HUES64 (cell line): ENCODE measurements around the gene STRA6.

Experiments used
- H3K27ac ChIP-seq: 2 replicates; pipeline ENCODE4 v1.7.0; 2013; ENCODE audit warnings: low read depth, low read length, inconsistent platforms
- H3K27me3 ChIP-seq: 2 replicates; pipeline ENCODE4 v1.6.1; 2013; ENCODE audit warnings: mild to moderate bottlenecking, low read length; ENCODE audit not compliant: insufficient read depth
- H3K36me3 ChIP-seq: 2 replicates; pipeline ENCODE4 v1.6.1; 2013; ENCODE audit warnings: mild to moderate bottlenecking, low read length; ENCODE audit not compliant: insufficient read depth
- H3K4me1 ChIP-seq: 2 replicates; pipeline ENCODE4 v1.6.1; 2013; ENCODE audit warnings: mild to moderate bottlenecking, low read length, moderate library complexity; ENCODE audit not compliant: insufficient read depth
- H3K4me3 ChIP-seq: 2 replicates; pipeline ENCODE4 v1.5.1; 2013; ENCODE audit warnings: mild to moderate bottlenecking, low read length, moderate library complexity
- H3K9ac ChIP-seq: 2 replicates; pipeline ENCODE4 v1.6.1; 2013; ENCODE audit warnings: mild to moderate bottlenecking, low read depth, low read length
- H3K9me3 ChIP-seq: 2 replicates; pipeline ENCODE4 v1.6.1; 2013; ENCODE audit warnings: low read depth, low read length; ENCODE audit not compliant: insufficient read depth
- WGBS: fragments of 150-250, 120-280 bp; methylation state at CpG from one replicate; pipeline ENCODE4 v1.1.7; 2013; ENCODE audit warnings: missing lambda C conversion rate; 5-methylcytosine and 5-hydroxymethylcytosine counted together

STRA6 gene

DNA sequence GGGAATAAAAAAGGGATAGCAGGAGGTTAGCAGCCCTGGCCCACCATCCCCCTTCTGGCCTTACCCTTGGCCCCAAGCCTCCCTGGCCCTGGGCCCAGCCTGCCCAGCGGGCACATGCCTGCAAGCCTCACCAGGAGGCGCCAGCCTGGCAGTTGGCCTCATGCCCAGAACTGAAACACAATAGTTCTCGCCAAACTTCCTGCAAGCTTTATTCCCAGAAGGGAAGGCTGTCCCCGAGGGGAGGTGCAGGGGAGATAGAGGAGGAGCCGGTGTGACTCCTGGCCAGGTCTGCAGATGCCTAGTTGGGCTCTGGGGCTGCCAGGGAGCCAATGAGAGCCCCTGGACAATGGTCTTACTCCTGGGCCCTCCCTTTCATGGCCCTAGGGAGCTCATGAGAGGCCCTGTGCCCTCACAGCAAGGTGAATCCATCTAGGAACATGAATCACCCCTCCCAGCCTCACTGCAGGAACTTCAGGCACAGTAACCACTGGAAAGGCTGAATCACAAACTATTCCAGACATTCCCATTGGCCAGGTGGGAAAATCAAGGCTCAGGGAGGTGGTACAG lies 37.5 kb upstream of the STRA6 start:
- Histone ChIP-seq H3K9ac (no peak overlapping the region), H3K27me3 (peaks cover 5% of the 10 kb centered on the region), H3K27ac (no peak overlapping the region), H3K4me3 (no peak overlapping the region), H3K9me3 (no peaks in the 10 kb centered on the region), H3K36me3 (no peaks in the 10 kb centered on the region), H3K4me1 (peaks cover 22% of the 10 kb centered on the region)
- 69% methylated on average over 5 of the region's 5 CpGs for WGBS

- no peaks in the 10 kb centered on the region; the same call in 1 of the 2 replicates for H3K27me3 ChIP-seq
- H3K27ac ChIP-seq: no peak overlapping the region
- no peak overlapping the region for H3K9ac ChIP-seq
- H3K9me3 ChIP-seq: no peaks in the 10 kb centered on the region
- peaks cover 18% of the 10 kb centered on the region; the same call in 1 of the 2 replicates for H3K4me1 ChIP-seq
- no peak overlapping the region for H3K4me3 ChIP-seq
- no peaks in the 10 kb centered on the region for H3K36me3 ChIP-seq
- WGBS: 52% methylated on average over 6 of the region's 6 CpGs
Measured at GRCh38 chr15:74239051-74239705, 36.6 kb upstream of the STRA6 start.

- WGBS: 90% methylated on average over 6 of the region's 6 CpGs
- no peak within 1 kb of the TSS for H3K9ac ChIP-seq
- no peaks in the 10 kb centered on the region for H3K36me3 ChIP-seq
- no peak within 1 kb of the TSS for H3K4me3 ChIP-seq
- H3K27me3 ChIP-seq: no peaks in the 10 kb centered on the region
- H3K27ac ChIP-seq: no peak within 1 kb of the TSS
- H3K4me1 ChIP-seq: peaks cover 21% of the 10 kb centered on the region; the same call in 1 of the 2 replicates
- no peaks in the 10 kb centered on the region for H3K9me3 ChIP-seq
Measured at GRCh38 chr15:74235962-74236361, 33.4 kb upstream of the STRA6 start, which contains the start of gene CCDC33. CCDC33 (plus strand) TSS chr15:74236326; CDS start chr15:74236720, 394 bp downstream.

GRCh38 chr15:74234598-74234875 lies 31.9 kb upstream of the STRA6 start:
- no peak overlapping the region for H3K9ac ChIP-seq
- H3K27me3 ChIP-seq: 0 out of 2 replicates have a peak, but pooled peaks cover 5% of the 10 kb centered on the region
- no peak overlapping the region for H3K27ac ChIP-seq
- WGBS: 89% methylated on average over 9 of the region's 9 CpGs
- H3K4me3 ChIP-seq: no peak overlapping the region
- H3K36me3 ChIP-seq: no peaks in the 10 kb centered on the region
- H3K4me1 ChIP-seq: peaks cover 21% of the 10 kb centered on the region; the same call in 1 of the 2 replicates
- no peaks in the 10 kb centered on the region for H3K9me3 ChIP-seq

DNA sequence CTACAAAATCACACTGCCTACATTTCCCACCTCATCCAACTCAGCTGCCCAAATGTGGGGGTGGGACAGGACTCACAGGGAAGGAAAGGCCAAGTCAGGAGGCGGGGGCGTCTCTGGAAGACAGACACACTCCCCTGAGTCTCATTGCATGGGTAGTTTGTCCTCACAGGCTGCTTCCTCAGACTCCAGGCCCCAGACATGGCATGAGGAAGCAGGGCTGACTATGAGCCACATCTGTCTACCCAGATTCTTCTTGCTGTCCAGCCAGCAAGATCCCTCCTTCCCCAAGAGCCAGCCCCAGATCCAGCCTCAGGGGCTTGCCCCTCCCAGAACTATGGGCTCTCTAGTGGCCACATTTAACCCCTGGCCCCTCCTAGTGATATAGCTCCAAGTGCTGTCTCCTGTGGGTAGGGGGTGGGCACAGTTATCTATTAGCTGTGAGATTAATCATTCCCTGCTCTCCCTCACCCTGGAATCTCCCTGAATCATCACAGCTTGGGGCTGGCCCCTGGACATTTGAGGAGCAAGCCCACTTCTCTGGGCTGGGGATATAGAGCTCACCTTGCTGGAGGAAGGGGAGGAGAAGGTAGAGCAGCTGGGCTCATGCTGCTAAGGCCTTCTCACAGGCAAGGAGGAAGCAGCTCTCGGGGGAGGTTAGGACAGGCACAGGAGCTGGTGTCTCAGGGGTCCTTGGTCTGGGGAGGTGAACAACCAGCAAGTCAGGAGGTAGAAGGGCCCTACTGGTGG lies 31.4 kb upstream of the STRA6 start:
- Histone ChIP-seq H3K9ac (no peak overlapping the region), H3K36me3 (no peaks in the 10 kb centered on the region), H3K27me3 (0 out of 2 replicates have a peak, but pooled peaks cover 5% of the 10 kb centered on the region), H3K27ac (no peak overlapping the region), H3K4me3 (no peak overlapping the region), H3K4me1 (peaks cover 16% of the 10 kb centered on the region; the same call in 1 of the 2 replicates), H3K9me3 (no peaks in the 10 kb centered on the region)
- WGBS: 79% methylated on average over 3 of the region's 3 CpGs

DNA sequence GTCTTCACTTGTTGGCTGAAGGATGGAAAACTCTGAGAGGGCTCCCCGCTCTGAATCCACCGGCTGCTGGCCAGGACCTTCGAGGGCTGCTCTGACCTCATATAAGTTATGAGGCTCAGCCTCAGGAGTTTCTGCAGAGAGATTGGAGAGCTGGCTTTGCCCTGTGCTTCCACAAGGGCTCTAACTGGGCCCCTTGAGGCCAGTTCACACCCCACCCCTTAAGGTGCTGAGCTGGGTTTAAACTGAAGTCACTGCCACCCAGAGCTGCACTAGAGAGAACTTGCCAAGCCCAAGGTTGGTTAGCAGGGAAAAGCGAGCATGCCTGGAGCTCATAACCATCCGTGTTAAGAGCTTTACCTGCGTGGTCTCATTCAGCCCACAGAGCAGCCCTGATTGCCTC lies 30.8 kb upstream of the STRA6 start:
- H3K9ac ChIP-seq: no peak overlapping the region
- H3K27ac ChIP-seq: no peak overlapping the region
- H3K9me3 ChIP-seq: no peaks in the 10 kb centered on the region
- no peak overlapping the region for H3K4me3 ChIP-seq
- 85% methylated on average over 6 of the region's 6 CpGs for WGBS
- peaks cover 15% of the 10 kb centered on the region for H3K4me1 ChIP-seq
- peaks cover 5% of the 10 kb centered on the region; the same call in 1 of the 2 replicates for H3K27me3 ChIP-seq
- H3K36me3 ChIP-seq: no peaks in the 10 kb centered on the region

DNA sequence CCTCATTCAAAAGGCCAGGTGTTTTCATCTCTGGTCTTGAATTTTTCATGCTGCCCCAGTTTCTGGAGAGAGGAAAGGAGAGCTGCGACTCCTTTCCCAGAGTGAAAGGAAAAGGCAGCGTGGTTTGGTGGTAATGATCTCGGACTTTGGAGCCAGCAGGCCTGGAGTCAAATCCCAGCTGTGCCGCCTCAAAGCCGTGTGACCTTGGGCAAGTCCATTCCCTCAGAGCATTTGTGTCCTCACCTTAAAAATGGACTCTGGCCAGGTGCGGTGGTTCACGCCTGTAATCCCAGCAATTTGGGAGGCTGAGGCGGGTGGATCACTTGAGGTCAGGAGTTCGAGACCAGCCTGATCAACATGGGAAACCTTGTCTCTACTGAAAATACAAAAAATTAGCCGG lies 28.9 kb upstream of the STRA6 start:
- no peak overlapping the region for H3K4me3 ChIP-seq
- H3K9ac ChIP-seq: no peak overlapping the region
- no peaks in the 10 kb centered on the region for H3K36me3 ChIP-seq
- peaks cover 27% of the 10 kb centered on the region for H3K4me1 ChIP-seq
- 95% methylated on average over 10 of the region's 10 CpGs for WGBS
- peaks cover 18% of the 10 kb centered on the region for H3K27me3 ChIP-seq
- no peaks in the 10 kb centered on the region for H3K9me3 ChIP-seq
- H3K27ac ChIP-seq: no peak overlapping the region

DNA sequence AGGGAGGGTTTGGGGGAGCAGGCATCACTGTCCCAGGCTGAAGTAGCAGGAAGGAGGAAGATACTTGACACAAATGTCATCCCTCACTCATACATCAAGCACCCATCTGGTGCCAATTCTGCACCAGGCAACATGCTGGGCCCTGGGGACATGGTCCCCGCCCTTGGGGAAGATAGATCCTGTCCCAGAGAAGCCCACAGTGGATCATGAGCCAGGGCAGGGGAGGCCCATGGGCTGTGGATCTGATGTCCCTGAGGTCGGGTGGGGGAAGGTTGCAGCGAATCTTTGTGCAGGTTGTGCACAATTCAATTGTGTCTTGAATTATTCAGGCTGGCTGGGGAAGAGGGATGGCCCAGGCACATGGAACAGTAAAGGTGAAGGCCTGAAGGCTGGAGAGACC lies 27.1 kb upstream of the STRA6 start:
- no peak overlapping the region for H3K9ac ChIP-seq
- H3K9me3 ChIP-seq: no peaks in the 10 kb centered on the region
- WGBS: 90% methylated on average over 3 of the region's 3 CpGs
- H3K36me3 ChIP-seq: no peaks in the 10 kb centered on the region
- peaks cover 35% of the 10 kb centered on the region for H3K27me3 ChIP-seq
- H3K27ac ChIP-seq: no peak overlapping the region
- peaks cover 32% of the 10 kb centered on the region for H3K4me1 ChIP-seq
- H3K4me3 ChIP-seq: no peak overlapping the region

GRCh38 chr15:74228723-74229081 lies 26.1 kb upstream of the STRA6 start:
- peaks cover 45% of the 10 kb centered on the region for H3K27me3 ChIP-seq
- H3K9ac ChIP-seq: no peak overlapping the region
- no peak overlapping the region for H3K4me3 ChIP-seq
- H3K27ac ChIP-seq: no peak overlapping the region
- no peaks in the 10 kb centered on the region for H3K9me3 ChIP-seq
- WGBS: 62% methylated on average over 17 of the region's 17 CpGs
- H3K4me1 ChIP-seq: peaks cover 38% of the 10 kb centered on the region
- no peaks in the 10 kb centered on the region for H3K36me3 ChIP-seq

DNA sequence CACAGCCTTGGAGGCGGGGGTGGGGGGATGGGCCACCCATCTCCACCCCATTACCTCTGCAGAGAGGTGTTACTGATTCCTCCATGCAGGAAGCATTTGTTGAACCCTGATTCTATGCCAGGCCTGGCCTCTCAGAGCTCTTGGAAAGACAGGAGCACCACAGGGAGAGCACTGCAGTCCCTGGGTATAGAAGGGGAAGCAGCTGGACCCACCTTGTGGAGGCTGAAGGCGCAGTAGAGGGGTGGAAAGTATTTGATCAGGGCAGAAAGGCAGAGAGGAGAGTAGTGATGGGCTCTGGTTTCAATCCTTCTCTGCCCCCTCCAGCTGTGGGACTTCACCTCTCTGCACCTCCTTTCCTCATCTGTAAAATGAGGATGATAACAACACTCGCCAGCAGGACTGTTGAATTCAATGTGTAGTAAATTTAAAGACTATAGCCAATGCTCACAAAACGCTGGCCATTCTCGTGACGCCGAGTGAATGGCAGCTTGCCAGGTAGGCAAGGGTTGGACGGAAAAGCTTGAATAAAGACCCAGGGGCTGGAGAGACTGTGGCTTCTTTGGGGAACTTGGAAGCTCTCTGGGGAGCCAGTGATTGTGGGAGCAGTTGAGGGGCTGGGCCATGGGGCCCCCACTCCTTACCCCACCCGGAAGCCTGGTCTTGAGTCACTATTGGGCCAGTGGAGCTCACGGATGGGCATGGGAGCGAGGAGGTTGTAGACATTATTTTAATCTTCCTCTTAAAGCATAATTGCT lies 25.6 kb upstream of the STRA6 start:
- Histone ChIP-seq H3K36me3 (no peaks in the 10 kb centered on the region), H3K9me3 (no peaks in the 10 kb centered on the region), H3K27me3 (peaks cover 49% of the 10 kb centered on the region), H3K9ac (no peak overlapping the region), H3K4me1 (peaks cover 41% of the 10 kb centered on the region), H3K4me3 (no peak overlapping the region), H3K27ac (no peak overlapping the region)
- 80% methylated on average over 10 of the region's 11 CpGs for WGBS
